Mucosa of descending colon (tissue), 3 donors: ENCODE data around the gene GALNT12. TPM values are rescaled to one million over a fixed set of nuclear protein-coding genes. Genes with fewer than 3 reads are reported as not detected.

Experiments
- ATAC-seq: fragments of 200-7000 bp; cut with Tn5 transposase; one replicate; pipeline ENCODE4 v1.9.1; 2020; ENCODE audit warnings: mild to moderate bottlenecking, moderate library complexity
- DNase-seq, 3 donors: peaks; one replicate each; pipeline ENCODE4 v3.0.0-alpha.2; 2020
- H3K36me3 ChIP-seq: fragments of 200-600 bp; one replicate; pipeline ENCODE4 v1.8.0; 2021; ENCODE audit warnings: low read depth, mild to moderate bottlenecking
- H3K4me1 ChIP-seq: fragments of 200-600 bp; one replicate; pipeline ENCODE4 v1.8.0; 2021; ENCODE audit warnings: low read depth, mild to moderate bottlenecking
- H3K4me3 ChIP-seq: fragments of 200-600 bp; one replicate; pipeline ENCODE4 v1.8.0; 2021; ENCODE audit warnings: mild to moderate bottlenecking
- H3K9me3 ChIP-seq: fragments of 200-600 bp; one replicate; pipeline ENCODE4 v1.8.0; 2021; ENCODE audit warnings: mild to moderate bottlenecking
- intact Hi-C, 2 donors: fragments of 100-400 bp; cut with DNase I in 1 of 2; cut with micrococcal nuclease in 1 of 2; formaldehyde crosslinking; loops; one replicate each; pipeline versions ENCODE4 v1.11.0 to v1.11.1; 2022; cut with DNase I, micrococcal nuclease
- total RNA-seq, 3 donors: library from RNA; stranded (reverse); fragmentation: NEBNext Ultra II Directional in 2 of 3; extraction: Animal tissue kit (Norgen Biotek cat#: 25700) in 2 of 3; gene quantifications; one replicate each; pipeline versions ENCODE4 v1.2.1 to v1.2.4, GENCODE V29; 2021 to 2023
- TF ChIP-seq, protein P1 (sequence below): fragments of 200-600 bp; IDR thresholded peaks from one replicate; pipeline ENCODE4 v1.8.0; 2022; ENCODE audit warnings: antibody characterized with exemption, mild to moderate bottlenecking
- donor health status: DM: no; HTN: no; CAD: no; lungs with moderate emphysema.
- donor health status: DM: no; HTN: no; CAD: no.
- donor health status: DM: no; HTN: yes; CAD: no.

Gene GALNT12
- total RNA-seq, 3 donors from 2014 or later = 54.6 to 139 (median 121) TPM

DNA sequence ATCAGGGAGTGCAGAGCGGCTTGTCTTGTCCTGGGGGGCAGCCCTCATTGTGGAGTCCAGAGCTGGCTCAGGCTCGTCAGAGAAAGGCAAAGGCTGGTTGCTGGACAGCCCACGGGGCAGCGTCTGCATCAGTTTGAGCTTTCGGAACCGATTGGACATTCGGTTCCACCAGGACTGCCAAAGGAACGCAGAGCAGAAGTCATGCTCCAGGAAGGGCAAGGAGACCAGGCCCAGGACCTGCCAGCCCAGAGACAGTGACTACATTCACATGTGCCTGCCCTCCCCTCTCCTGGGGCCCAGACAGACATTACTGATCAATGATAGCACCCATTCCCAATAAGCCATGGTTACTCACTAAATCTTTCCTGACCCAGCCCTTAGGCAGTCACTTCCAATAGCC is 29.2 kb upstream of the GALNT12 start:
- no peaks in the 10 kb centered on the region for H3K4me1 ChIP-seq
- TF ChIP-seq, protein P1, sequence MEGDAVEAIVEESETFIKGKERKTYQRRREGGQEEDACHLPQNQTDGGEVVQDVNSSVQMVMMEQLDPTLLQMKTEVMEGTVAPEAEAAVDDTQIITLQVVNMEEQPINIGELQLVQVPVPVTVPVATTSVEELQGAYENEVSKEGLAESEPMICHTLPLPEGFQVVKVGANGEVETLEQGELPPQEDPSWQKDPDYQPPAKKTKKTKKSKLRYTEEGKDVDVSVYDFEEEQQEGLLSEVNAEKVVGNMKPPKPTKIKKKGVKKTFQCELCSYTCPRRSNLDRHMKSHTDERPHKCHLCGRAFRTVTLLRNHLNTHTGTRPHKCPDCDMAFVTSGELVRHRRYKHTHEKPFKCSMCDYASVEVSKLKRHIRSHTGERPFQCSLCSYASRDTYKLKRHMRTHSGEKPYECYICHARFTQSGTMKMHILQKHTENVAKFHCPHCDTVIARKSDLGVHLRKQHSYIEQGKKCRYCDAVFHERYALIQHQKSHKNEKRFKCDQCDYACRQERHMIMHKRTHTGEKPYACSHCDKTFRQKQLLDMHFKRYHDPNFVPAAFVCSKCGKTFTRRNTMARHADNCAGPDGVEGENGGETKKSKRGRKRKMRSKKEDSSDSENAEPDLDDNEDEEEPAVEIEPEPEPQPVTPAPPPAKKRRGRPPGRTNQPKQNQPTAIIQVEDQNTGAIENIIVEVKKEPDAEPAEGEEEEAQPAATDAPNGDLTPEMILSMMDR = no peak
- ATAC-seq = no peak
- intact Hi-C loops = no loop called here
- H3K9me3 ChIP-seq = no peaks in the 10 kb centered on the region
- H3K4me3 ChIP-seq = no peak overlapping the region
- DNase-seq = no peak
- no peaks in the 10 kb centered on the region for H3K36me3 ChIP-seq

DNA sequence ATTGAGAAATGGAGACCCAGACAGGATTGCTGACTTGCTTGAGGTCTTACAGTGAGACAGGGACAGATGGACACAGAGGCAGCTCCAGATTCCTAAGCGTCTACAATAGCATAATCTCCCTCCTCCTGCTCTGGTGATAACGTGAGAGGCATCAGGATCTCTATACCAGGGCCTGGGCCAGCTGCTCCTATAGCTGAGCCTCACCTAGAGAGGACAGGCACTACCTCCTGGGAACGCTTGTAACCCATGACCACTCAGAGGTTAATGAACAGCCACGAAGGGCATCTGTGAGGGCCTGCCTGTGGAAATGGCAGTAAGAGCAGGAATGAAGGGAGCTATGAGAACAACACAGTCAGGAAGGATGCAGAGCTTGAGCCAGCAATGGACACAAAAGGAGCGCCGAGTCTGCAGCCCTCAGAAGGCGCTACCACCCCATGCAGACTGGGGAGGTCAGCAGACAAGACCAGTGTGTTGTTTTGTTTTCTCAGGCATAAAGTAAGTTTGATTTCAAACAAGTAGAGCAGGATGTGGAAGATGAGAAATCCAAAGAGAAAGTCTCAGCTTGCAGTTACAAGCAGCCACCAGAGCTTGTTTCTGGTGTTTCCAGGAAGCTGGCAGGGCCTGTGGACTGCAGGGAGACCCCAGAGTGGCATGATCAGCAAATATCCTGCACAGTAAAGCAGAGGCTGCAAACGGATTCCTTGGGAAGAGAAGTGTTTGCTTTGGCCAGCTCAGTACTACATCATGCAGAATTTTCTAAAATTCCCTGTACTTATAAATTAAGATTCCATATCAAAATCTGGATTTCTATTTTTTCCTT is 28.5 kb upstream of the GALNT12 start:
- Histone ChIP-seq H3K4me3 (no peak overlapping the region), H3K36me3 (no peaks in the 10 kb centered on the region), H3K9me3 (no peaks in the 10 kb centered on the region), H3K4me1 (no peaks in the 10 kb centered on the region)
- intact Hi-C loops = no loop called here
- peak; percentile 47 for ATAC-seq
- no peak for DNase-seq
- TF ChIP-seq, protein P1 = no peak

DNA sequence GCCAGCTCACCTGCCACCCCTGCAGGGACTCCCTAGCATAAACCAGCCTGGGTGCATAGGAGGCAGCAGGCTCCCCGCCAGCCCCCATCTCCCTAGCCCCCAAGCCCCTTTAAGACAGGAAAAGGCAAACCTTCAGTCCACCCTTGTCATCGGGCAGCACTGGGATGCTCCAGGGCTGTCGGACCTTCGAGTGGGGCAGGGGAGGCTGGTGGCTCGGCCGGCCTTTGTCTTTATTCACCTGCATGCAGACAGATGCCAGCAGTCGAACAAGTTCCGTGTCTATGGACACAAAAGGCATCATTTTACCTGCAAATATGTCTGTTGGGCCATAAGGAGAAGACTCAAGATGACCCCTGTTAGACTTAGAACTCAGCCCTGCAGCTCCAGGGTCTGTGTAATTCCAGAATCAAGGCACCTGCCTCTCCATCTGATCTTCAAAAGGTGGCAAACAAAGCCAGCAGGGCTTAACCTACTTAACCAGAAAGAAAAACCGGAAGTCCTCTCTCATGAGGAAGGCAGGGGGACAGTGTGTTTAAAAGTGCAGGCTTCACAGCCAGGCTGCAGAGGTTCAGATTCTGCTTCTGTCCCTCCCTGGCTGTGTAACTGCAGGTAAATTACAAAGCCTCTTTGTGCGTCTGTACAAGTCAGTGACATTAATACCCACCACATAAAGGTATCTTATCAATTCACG is 27.3 kb upstream of the GALNT12 start:
- intact Hi-C loops = no loop called here
- H3K4me1 ChIP-seq = no peaks in the 10 kb centered on the region
- DNase-seq (no peak), ATAC-seq (no peak)
- no peak overlapping the region for H3K4me3 ChIP-seq
- H3K36me3 ChIP-seq = no peaks in the 10 kb centered on the region
- no peaks in the 10 kb centered on the region for H3K9me3 ChIP-seq
- TF ChIP-seq, protein P1 = no peak

DNA sequence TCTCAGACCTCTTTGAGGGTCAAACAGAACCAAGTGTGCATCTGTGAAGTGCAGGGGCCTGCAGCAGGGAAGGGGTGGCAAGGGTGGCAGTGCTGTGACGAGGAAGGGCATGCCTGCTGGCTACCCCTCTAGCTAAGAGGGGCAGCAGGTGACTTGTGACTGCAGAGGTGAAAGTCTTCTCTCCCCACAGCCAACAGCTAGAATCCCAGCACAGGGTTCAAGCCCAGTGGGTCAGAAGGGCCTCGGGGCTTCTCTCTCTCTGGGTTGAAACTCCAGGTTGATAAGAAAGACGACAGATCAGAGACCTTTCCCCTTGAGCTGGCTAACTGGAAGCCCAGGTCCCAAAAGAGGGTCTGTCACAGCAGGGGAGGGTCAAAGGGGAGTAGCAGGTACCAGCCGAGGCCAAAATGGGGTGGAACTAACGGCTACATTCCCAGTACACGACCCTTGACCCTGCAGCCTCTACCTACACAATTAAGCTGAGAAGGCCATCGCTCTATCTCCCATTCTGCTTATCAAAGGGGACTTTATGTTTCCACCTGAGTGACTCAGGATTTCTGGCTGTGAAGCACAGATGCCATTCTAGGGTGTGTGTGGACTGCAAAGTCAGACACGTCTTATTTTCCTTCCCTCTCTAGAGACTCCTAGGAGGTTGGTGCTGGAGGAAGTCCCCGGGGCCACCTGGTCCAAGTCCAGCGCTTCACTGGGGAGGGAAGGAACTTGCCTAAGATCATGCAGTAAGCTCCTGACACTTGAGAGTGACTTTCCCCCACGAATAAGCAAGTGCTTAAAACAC is 25.7 kb upstream of the GALNT12 start:
- TF ChIP-seq, protein P1 = no peak
- intact Hi-C loops = no loop called here
- no peaks in the 10 kb centered on the region for H3K4me1 ChIP-seq
- peak; percentile 94 for ATAC-seq
- H3K4me3 ChIP-seq = no peak overlapping the region
- peak in 2 of 3 donors; percentile 61 to 69 for DNase-seq
- H3K9me3 ChIP-seq = no peaks in the 10 kb centered on the region
- H3K36me3 ChIP-seq = no peaks in the 10 kb centered on the region

DNA sequence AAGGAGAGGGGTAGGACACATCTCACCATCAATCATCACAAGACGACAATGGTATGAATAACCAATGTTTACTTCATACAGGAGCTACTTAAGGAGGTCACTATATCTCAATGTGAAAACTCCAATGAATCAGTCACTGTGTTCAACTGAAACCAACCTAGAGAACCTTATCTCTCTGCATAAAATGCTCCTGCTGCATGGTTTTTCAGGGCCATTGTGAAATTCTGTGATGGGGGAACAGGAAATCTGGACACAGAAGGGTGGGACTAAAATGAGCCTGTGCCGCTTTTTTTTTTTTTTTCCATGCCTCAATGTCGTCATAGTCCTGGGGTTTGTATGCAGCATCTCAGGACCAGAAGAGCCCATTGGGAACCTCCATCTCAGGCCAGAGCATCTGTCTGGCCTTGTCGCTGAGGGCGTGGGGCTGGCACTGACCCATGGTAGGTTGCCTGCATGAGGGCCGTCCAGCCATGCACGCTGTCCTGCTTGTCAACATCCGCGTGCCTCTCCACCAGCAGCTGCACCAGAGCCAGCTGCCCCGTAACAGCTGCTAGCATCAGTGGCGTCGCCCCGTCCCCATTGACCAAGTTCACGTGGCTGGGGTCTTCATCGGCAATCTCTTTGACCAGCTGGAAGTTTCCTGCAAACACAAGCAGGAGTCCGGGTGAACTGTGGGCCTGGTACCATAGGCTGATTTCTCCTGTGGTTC is 23.8 kb upstream of the GALNT12 start:
- DNase-seq (no peak), ATAC-seq (no peak)
- H3K9me3 ChIP-seq = no peaks in the 10 kb centered on the region
- no peak overlapping the region for H3K4me3 ChIP-seq
- no peaks in the 10 kb centered on the region for H3K4me1 ChIP-seq
- intact Hi-C loops = no loop called here
- TF ChIP-seq, protein P1 = no peak
- no peaks in the 10 kb centered on the region for H3K36me3 ChIP-seq
